Suppressor macrophage treated with lipopolysaccharide for 1 hour (primary cell): ENCODE data around the gene TRPM7.
A peak's percentile ranks its signal among the peaks of the same experiment; 100 is the strongest.
"Not testable (repeated sequence)": the region's sequence is repeated elsewhere in the genome, so short reads cannot be mapped to it uniquely, and the experiment has no call there.

ENCODE experiments used
- DNase-seq, 3 donors: peaks; one replicate each; pipeline ENCODE4 v3.0.0-alpha.2; 2020 to 2022

The TRPM7 gene

GRCh38 chr15:50653156-50653743 lies 33.3 kb downstream of the TRPM7 start:
- DNase-seq = peak in 1 of 3 donors; percentile 8

GRCh38 chr15:50652671-50653070 lies 33.9 kb downstream of the TRPM7 start:
- no peak for DNase-seq

GRCh38 chr15:50641318-50641717 lies 45.3 kb downstream of the TRPM7 start:
- no peak for DNase-seq

GRCh38 chr15:50636146-50636545 lies 50.5 kb downstream of the TRPM7 start:
- no peak for DNase-seq

GRCh38 chr15:50633653-50634052 lies 52.9 kb downstream of the TRPM7 start:
- DNase-seq = no peak

- DNase-seq = no peak
These were observed 58.2 kb downstream of the TRPM7 start for GRCh38 chr15:50628421-50628820.

GRCh38 chr15:50627351-50628055 lies 59.1 kb downstream of the TRPM7 start:
- DNase-seq = no peak

- DNase-seq = no peak
These were observed 61.9 kb downstream of the TRPM7 start for GRCh38 chr15:50624616-50625168.

- peak in 1 of 3 donors; percentile 10 for DNase-seq
These were observed 64.1 kb downstream of the TRPM7 start for GRCh38 chr15:50622361-50622943.

GRCh38 chr15:50616960-50617359 lies 69.6 kb downstream of the TRPM7 start:
- not testable (repeated sequence) for DNase-seq

- DNase-seq = not testable (repeated sequence)
These were observed 70.0 kb downstream of the TRPM7 start for GRCh38 chr15:50616554-50616953.

- no peak for DNase-seq
These were observed 73.0 kb downstream of the TRPM7 start for GRCh38 chr15:50613600-50613999.

- no peak for DNase-seq
These were observed 79.5 kb downstream of the TRPM7 start for GRCh38 chr15:50607129-50607528.

- DNase-seq = no peak
These were observed 81.1 kb downstream of the TRPM7 start for GRCh38 chr15:50605462-50605861.

GRCh38 chr15:50602028-50602427 lies 84.6 kb downstream of the TRPM7 start:
- DNase-seq = not testable (repeated sequence)

GRCh38 chr15:50594311-50594710 lies 92.3 kb downstream of the TRPM7 start:
- no peak for DNase-seq

- no peak for DNase-seq
These were observed 92.8 kb downstream of the TRPM7 start for GRCh38 chr15:50593761-50594160.

GRCh38 chr15:50590288-50590687 lies 96.3 kb downstream of the TRPM7 start:
- DNase-seq = no peak

GRCh38 chr15:50577492-50577891 lies 109.1 kb downstream of the TRPM7 start:
- DNase-seq = no peak

- DNase-seq = peak; percentile 4 to 39 (median 20)
These were observed 110.4 kb downstream of the TRPM7 start for GRCh38 chr15:50576166-50576565.

GRCh38 chr15:50573842-50574241 lies 112.8 kb downstream of the TRPM7 start:
- DNase-seq = peak; percentile 59 to 74 (median 64)

GRCh38 chr15:50563756-50564155 lies 122.8 kb downstream of the TRPM7 start:
- DNase-seq = no peak

- DNase-seq = no peak
These were observed 123.6 kb downstream of the TRPM7 start for GRCh38 chr15:50562735-50563640.
